Activated naive CD4-positive, alpha-beta T cell treated with anti-CD3 and anti-CD28 coated beads, Interleukin-2, amount 50 U/mL, for 72 hours (primary cell): ENCODE results near the gene EMC10. TPM values are rescaled to one million over a fixed set of nuclear protein-coding genes. Genes with fewer than 3 reads are reported as not detected.
"Not testable (repeated sequence)": the region's sequence is repeated elsewhere in the genome, so short reads cannot be mapped to it uniquely, and the experiment has no call there.

Experiments used
- ATAC-seq, 2 donors: fragments of 150-1000 bp; cut with Tn5 transposase; 2 replicates each; pipeline ENCODE4 v1.10.0; 2021; ENCODE audit warnings: mild to moderate bottlenecking in 2 of 2, moderate library complexity in 2 of 2
- DNase-seq, 2 donors: peaks; one replicate each; pipeline ENCODE4 v3.0.0; 2021 to 2022; ENCODE audit warnings: low spot score in 2 of 2
- H3K27ac Mint-ChIP-seq, 2 donors: one replicate each; pipeline ENCODE4 v1.8.0; 2022; ENCODE audit warnings: mild to moderate bottlenecking in 2 of 2, mixed read lengths in 2 of 2
- H3K36me3 Mint-ChIP-seq, 2 donors: one replicate each; pipeline ENCODE4 v1.8.0; 2022; ENCODE audit warnings: mixed read lengths in 2 of 2
- H3K9me3 Mint-ChIP-seq, 2 donors: one replicate each; pipeline ENCODE4 v1.8.0; 2022; ENCODE audit warnings: mixed read lengths in 2 of 2
- total RNA-seq, 2 donors: library from RNA; stranded (reverse); gene quantifications; one replicate each; pipeline ENCODE4 v1.2.3, GENCODE V29; 2022

The EMC10 gene
- total RNA-seq, 2 donors from 2014 or later, result 27.3 to 45.5 TPM

DNA sequence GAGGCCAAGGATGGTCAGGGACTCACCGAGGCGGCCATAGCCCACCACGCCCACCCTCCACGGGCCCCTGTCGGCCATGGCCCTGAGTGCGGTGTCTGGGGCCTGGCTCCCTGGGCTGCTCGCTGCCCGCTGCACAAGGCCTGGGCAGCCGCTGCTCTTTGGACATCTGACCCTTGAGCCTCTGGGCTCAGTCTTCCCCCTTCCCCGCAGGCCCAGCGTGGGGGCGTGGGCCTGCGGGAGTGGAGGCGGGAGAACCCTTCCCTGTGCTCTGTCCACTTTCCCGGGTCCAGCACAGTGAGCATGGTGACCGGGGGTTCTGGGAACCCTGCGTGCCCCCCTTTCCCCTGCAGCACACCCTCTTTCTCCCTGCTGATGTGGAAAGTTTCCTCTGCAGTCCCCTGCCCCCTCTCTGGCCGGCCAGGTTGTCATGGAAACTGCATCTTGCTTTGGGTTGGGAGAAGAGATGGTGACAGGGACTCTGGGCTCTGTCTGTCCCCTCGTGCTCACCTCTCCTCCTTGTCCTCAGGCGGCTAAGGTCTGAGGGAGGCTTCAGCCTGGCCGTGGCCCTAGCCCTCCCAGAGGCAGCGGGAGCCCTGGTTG lies 37.5 kb downstream of the EMC10 start, which contains the start of gene ASPDH:
Gene ASPDH (minus strand): TSS at position 168 of the 600 bp plus-strand sequence. CDS start 90 bp downstream, at position 78.
- DNase-seq (no peak), ATAC-seq (no peak)
- H3K9me3 Mint-ChIP-seq, result no peaks in the 10 kb centered on the region
- H3K36me3 Mint-ChIP-seq, result peaks cover 0 to 6% of the 10 kb centered on the region in 2 donors
- peak within 1 kb of the TSS; percentile 85 for H3K27ac Mint-ChIP-seq

GRCh38 chr19:50514346-50515167 lies 38.2 kb downstream of the EMC10 start:
- ATAC-seq (no peak), DNase-seq (no peak)
- H3K27ac Mint-ChIP-seq, result peak overlapping the region in 1 of 2 donors; percentile 85
- no peaks in the 10 kb centered on the region for H3K9me3 Mint-ChIP-seq
- H3K36me3 Mint-ChIP-seq, result peaks cover 0 to 6% of the 10 kb centered on the region in 2 donors

- DNase-seq, result no peak
These were observed 38.9 kb downstream of the EMC10 start for GRCh38 chr19:50515168-50515561.

DNA sequence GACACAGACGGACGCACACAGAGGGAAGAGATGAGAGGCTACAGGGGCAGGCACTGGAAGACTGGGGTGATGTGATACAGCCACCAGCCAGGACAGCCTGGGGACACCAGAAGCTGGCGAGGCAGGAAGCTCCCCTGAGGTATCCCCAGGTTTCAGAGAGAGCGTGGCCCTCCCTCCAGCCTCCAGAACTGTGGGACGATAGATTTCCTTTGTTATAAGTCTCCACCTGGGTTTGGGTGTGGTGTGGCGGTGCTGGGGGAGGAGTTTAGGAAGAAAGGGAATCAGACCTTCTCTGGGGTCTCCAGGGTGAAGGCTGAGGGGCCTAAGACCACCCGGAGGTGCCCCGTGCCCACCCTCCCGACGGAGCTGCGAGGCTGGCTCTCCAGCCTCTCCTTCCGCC lies 40.1 kb downstream of the EMC10 start:
- ATAC-seq, result no peak
- Mint-ChIP-seq H3K9me3 (no peaks in the 10 kb centered on the region), H3K27ac (no peak overlapping the region), H3K36me3 (no peaks in the 10 kb centered on the region)
- no peak for DNase-seq

More at GRCh38 chr19:50515168-50515561, 38.9 kb downstream of the EMC10 start:
- Mint-ChIP-seq H3K27ac (no peak overlapping the region), H3K36me3 (peaks cover 0 to 6% of the 10 kb centered on the region in 2 donors), H3K9me3 (no peaks in the 10 kb centered on the region)
- ATAC-seq, result no peak

DNA sequence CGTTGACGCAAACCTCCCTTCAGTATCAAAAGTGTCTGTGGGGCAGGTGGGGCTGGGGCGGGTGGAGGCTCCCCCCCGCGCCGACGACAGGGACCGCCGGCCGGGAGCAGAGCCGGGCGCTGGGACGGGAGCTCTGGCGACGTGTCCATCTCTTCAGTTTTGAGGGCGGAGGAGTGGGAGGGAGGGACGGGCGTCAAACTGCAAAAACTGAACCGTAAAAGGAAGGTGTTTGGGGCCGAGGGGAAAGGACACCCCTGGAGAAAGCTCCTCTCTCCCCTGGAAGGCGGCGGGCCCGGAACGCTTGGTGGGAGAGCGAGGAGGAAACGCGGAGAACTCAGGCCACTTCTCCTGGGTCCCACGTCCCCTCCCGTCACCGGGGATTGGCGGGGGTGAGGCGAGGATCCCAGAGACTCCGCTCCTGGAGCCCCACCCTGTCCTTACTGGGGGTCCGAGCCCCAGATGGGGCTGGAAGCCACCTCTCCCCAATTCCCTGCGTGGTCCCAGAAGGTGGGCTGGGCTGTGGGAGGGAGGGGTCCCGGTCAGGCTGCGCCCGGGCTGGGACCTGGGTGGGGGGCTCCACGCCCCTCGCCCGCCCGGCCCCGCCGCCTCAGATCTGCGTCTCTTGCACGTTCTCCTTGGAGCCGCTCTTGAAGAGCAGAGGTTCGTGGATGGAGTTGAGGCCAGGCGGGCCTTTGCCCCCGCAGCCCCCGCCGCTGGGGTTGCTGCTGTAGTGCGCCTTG lies 40.8 kb downstream of the EMC10 start:
- Mint-ChIP-seq H3K36me3 (no peaks in the 10 kb centered on the region), H3K9me3 (no peaks in the 10 kb centered on the region), H3K27ac (no peak overlapping the region)
- DNase-seq (no peak), ATAC-seq (no peak)

DNA sequence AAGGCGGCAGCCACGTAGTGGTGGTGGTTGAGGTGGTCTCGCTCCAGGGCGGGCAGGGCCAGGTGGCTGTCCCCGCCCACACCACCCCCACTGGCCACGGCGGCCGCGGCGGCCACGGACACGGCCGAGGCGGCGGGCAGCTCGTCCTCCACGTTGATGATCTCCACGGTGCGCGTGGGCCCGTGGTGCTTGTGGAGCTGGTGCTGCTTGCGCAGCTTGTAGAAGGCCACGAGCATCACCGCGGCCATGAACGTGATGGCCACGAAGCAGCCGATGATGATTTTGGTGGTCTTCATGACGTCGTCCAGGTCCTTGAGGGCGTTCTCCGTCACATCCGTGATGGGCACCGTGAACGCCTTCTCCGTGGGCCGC lies 41.4 kb downstream of the EMC10 start:
- DNase-seq (no peak), ATAC-seq (no peak)
- Mint-ChIP-seq H3K9me3 (no peaks in the 10 kb centered on the region), H3K27ac (no peak overlapping the region), H3K36me3 (no peaks in the 10 kb centered on the region)

DNA sequence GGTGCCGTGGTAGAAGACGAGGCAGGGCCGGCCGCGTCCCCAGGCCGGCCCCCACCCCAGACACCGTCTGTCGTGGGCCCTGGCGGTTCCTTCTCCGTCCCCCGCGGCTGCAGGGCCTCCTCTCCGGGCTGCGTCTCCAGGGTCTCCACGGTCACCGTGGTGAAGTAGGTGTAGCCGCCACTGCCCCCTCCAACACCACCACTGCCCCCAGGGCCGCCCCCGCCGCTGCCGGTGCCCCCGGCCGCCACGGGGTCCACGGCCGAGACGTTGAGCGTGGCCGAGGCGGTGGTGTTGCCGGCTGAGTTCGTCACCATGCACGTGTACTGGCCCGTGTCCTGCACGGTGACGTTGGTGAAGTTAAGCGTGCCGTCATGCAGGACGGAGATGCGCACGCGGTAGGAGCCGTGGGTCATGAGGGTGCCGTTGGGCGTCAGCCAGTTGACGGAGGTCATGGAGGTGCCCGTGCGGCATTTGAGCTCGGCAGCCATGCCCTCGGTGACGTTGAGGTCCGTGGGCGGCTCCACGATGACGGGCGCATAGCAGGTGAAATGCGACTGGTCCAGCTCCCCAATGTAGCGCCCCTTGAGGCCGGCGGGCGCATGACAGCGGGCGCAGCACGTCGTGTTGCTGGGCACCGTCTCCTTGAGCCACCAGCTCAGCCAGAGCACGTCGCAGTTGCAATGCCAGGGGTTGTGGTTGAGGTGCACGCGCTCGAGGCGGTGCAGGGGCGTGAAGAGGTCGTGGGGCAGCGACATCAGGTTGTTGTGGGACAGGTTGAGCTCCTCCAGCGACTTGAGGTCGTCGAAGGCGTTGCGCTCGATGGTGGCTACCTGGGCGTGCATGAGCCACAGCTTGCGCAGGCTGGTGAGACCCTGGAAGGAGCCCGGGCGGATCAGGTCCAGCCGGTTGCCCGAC lies 42.0 kb downstream of the EMC10 start:
- Mint-ChIP-seq H3K9me3 (no peaks in the 10 kb centered on the region), H3K27ac (no peak overlapping the region), H3K36me3 (no peaks in the 10 kb centered on the region)
- no peak for ATAC-seq
- no peak for DNase-seq

DNA sequence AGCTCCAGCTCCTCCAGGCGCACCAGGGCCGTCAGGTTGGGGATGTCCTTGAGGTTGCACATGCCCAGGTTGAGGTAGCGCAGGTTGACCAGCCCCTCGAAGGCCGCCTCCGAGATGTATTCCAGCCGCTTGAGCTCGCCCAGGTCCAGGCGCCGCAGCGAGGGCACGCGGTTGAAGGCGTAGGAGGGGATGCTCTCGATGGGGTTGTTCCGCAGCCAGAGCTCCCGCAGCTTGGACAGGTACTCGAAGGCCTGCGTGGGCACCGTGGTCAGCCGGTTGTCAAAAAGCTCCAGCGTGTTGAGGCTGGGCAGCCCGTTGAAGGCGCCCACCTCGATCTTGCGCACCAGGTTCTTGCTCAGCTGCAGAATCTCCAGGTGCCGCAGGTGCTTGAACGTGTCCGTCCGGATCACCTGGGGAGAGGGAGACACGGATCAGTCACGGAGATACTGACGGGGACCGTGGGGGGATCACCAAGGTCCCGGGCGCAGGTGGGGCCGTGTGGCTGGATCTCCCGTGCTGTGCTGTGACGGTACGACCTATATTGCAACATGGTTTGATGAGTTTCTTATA lies 42.8 kb downstream of the EMC10 start:
- Mint-ChIP-seq H3K36me3 (no peaks in the 10 kb centered on the region), H3K9me3 (no peaks in the 10 kb centered on the region), H3K27ac (no peak overlapping the region)
- ATAC-seq (no peak), DNase-seq (no peak)

- Mint-ChIP-seq H3K27ac (no peak overlapping the region), H3K9me3 (no peaks in the 10 kb centered on the region), H3K36me3 (no peaks in the 10 kb centered on the region)
- DNase-seq, result no peak
- ATAC-seq, result no peak
These were observed 44.6 kb downstream of the EMC10 start for GRCh38 chr19:50520822-50521465.

DNA sequence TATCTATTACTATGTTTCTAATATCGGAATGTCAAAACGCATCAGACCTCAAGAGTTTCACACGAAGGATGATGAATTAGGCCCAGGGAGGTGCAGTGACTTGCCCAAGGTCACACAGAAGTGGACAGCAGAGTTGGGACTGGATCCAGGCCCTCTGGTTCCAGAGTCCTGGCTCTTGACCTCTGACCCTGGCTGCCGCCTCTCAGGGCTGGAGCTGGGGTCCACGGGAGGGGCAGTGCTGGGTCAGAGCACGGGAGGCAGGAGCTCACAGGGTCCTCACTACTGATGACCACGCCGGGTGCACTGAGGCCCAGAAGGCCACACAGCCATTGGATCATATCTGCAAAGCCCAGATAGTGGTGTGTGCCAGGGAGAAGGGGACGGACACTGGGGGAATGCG lies 46.6 kb downstream of the EMC10 start:
- peak overlapping the region in 1 of 2 donors; percentile 48 for H3K27ac Mint-ChIP-seq
- no peak for ATAC-seq
- no peaks in the 10 kb centered on the region for H3K9me3 Mint-ChIP-seq
- no peak for DNase-seq
- H3K36me3 Mint-ChIP-seq, result no peaks in the 10 kb centered on the region

DNA sequence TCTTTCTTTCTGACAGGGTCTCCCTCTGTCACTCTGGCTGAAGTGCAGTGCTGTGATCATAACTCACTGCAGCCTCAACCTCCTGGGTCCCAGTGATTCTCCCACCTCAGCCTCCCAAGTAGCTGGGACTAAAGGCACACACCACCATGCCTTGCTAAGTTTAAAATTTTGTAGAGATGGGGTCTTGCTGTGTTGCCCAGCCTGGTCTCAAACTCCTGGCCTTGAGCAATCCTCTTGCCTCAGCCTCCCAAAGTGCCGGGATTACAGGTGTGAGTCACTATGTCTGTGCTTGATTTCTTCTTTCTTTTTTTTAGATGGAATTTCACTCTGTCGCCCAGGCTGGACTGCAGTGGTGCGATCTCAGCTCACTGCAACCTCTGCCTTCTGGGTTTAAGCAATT lies 51.7 kb downstream of the EMC10 start:
- not testable (repeated sequence) for ATAC-seq, H3K27ac Mint-ChIP-seq, H3K9me3 Mint-ChIP-seq, H3K36me3 Mint-ChIP-seq, DNase-seq

DNA sequence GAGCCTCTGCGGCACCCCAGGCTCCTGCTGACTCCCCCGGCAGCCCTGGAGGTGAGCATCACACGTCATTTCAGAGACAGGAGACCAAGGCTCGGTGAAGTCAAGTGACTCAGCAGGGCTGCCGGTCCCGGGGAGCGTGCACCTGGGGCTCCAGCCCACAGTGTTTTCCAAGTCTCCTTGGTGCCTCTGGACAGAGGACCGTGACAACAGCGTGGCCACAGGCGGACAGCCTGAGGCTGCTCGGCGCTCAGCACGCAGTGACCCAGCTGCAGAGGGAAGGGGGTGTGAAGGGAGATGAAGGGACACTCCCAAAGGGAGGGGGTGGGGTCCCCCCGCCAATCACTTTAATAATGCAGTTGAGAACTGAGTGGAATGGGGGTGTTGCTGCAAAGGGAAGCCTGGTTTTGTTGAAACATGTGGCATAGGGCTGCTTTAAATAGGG lies 54.9 kb downstream of the EMC10 start:
- peaks cover 10 to 14% of the 10 kb centered on the region in 2 donors for H3K36me3 Mint-ChIP-seq
- no peak for ATAC-seq
- H3K9me3 Mint-ChIP-seq, result peaks cover 14 to 15% of the 10 kb centered on the region in 2 donors
- no peak overlapping the region for H3K27ac Mint-ChIP-seq
- DNase-seq, result no peak

DNA sequence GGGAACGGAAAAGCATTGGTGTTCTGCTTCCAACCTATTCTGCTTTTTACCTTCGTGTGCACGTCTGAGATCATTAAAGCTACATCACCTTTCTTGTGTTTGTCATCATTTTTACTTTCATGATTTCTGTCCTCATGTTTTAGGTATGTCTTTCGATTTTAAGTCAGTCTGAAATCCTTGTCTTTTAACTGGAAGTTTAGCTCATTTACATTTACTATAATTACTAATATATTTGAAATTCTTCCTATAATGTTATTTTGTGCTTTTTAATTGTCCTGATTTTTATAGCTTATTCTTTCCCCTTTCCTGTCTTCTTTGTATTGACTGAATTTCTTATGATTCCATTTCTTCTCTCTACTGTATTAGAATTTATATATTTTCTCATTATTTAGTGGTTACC lies 56.6 kb downstream of the EMC10 start:
- peaks cover 10 to 14% of the 10 kb centered on the region in 2 donors for H3K36me3 Mint-ChIP-seq
- peaks cover 14 to 15% of the 10 kb centered on the region in 2 donors for H3K9me3 Mint-ChIP-seq
- ATAC-seq (no peak), DNase-seq (no peak)
- H3K27ac Mint-ChIP-seq, result no peak overlapping the region

GRCh38 chr19:50534478-50534877 lies 58.2 kb downstream of the EMC10 start:
- DNase-seq (no peak), ATAC-seq (no peak)
- Mint-ChIP-seq H3K9me3 (peaks cover 14 to 15% of the 10 kb centered on the region in 2 donors), H3K27ac (no peak overlapping the region), H3K36me3 (peaks cover 10 to 14% of the 10 kb centered on the region in 2 donors)

DNA sequence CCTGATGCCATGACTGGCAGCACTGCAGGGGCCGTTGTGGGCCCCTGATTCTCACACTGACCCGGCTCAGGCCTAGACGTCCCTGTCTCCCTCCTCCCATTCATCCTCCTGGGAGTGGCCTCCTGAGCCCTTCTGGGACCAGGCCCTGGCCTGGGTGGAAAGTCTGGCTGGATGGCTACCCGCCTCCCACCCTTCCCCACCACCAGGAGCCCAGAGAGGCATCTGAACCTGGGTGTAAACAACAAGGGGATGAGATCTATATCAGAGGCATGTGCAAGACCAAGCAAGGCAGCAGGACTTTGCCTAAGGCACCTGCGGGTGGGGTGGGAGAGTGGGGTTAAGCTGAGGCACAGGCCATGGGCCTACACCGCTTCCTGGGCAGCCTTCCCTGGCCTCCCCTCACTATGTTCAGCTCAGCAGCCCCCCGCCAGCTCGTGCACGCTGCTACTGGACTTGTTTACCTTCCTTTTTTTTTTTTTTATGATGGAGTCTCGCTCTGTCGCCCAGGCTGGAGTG lies 59.4 kb downstream of the EMC10 start:
- ATAC-seq (no peak), DNase-seq (no peak)
- peaks cover 10 to 14% of the 10 kb centered on the region in 2 donors for H3K36me3 Mint-ChIP-seq
- H3K9me3 Mint-ChIP-seq, result peaks cover 14 to 15% of the 10 kb centered on the region in 2 donors
- H3K27ac Mint-ChIP-seq, result no peak overlapping the region
